PC-3 (cell line): Measurements from ENCODE around the gene NSL1.

Experiments
- CTCF ChIP-seq: fragments of 300-600 bp; sonication (generic); conservative IDR thresholded peaks from 2 replicates; pipeline ENCODE4 v1.5.1; 2017; ENCODE audit warnings: antibody characterized with exemption, low read depth, mild to moderate bottlenecking, low read length
- EZH2 ChIP-seq: fragments of 300-600 bp; sonication (generic); IDR thresholded peaks from one replicate; pipeline ENCODE4 v1.6.1; 2017; ENCODE audit warnings: antibody characterized with exemption, mild to moderate bottlenecking, low read length; ENCODE audit not compliant: unreplicated experiment

GRCh38 chr1:212699625-212700222, 91.9 kb downstream of the NSL1 start, which contains the start of gene BATF3:
- TF ChIP-seq CTCF (no peak), EZH2 (no peak)
